ENCODE data around the gene TNIP2.

DNA sequence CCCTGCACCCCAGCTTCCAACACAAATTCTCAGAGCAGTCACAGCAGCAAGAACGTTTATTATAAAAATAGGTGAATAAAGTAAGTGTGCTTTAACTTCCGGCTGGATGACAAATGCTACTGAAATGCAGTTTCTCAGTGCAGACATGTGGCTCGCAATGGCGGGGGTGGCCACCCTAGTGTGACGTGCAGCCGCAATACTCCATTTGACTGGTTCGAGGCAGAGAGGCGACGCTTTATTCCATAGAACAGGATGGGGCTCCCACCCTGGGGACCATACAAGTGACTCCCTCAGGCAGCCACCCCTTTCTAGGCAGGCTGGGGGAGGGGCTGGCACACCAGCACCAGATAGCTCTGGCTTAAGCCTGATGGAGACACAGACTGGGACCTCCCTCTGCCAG lies 14.5 kb downstream of the TNIP2 start:
- TF ChIP-seq CTCF (IDR thresholded peaks at IDR 0.05) (no peak), POLR2A (IDR thresholded peaks at IDR 0.05) (no peak)

Data from uterus (tissue), 2 donors.